ENCODE measurements around the gene ZBTB7C.
A peak's percentile ranks its signal among the peaks of the same experiment; 100 is the strongest.

ZBTB7C gene

GRCh38 chr18:48161191-48161910 lies 247.8 kb downstream of the ZBTB7C start:
- H3K4me1 ChIP-seq (ENCODE audit: insufficient read depth, low read length, poor library complexity, severe bottlenecking): peaks cover 1% of the 10 kb centered on the region
- H3F3A ChIP-seq (ENCODE audit: low read depth): no peaks in the 10 kb centered on the region
- H3K9me2 ChIP-seq (replicated peaks; ENCODE audit: low read depth, low read length): no peaks in the 10 kb centered on the region
- H3K9me3 ChIP-seq (ENCODE audit: insufficient read depth, low read depth, low read length): no peaks in the 10 kb centered on the region
- H3K36me3 ChIP-seq (ENCODE audit: insufficient read depth, low read length): no peaks in the 10 kb centered on the region
- peak overlapping the region; percentile 57; the same call in 1 of the 2 replicates for H2AFZ ChIP-seq (ENCODE audit: low read length)
- TF ChIP-seq CTCF (conservative IDR thresholded peaks at IDR 0.05; ENCODE audit: low read length): no peak
- no peak for TF ChIP-seq EZH2phosphoT487 (IDR thresholded peaks at IDR 0.05; ENCODE audit: borderline replicate concordance)
- H3K4me3 ChIP-seq (ENCODE audit: low read length, poor library complexity, severe bottlenecking): peak overlapping the region; percentile 67
- no peaks in the 10 kb centered on the region for H3K27me3 ChIP-seq (ENCODE audit: insufficient read depth, low read length, poor library complexity, severe bottlenecking)
- peak overlapping the region; percentile 66 for H3K4me2 ChIP-seq (ENCODE audit: low read depth, low read length, poor library complexity, severe bottlenecking)
- H3K9ac ChIP-seq (ENCODE audit: low read depth, low read length, poor library complexity, severe bottlenecking): no peak overlapping the region
- no peaks in the 10 kb centered on the region for H4K20me1 ChIP-seq (ENCODE audit: insufficient read depth, low read length, poor library complexity, severe bottlenecking)
- H3K79me2 ChIP-seq (ENCODE audit: insufficient read depth, low read length): no peaks in the 10 kb centered on the region

GRCh38 chr18:48160622-48161021 lies 248.6 kb downstream of the ZBTB7C start:
- Histone ChIP-seq H3K9ac (ENCODE audit: low read depth, low read length, poor library complexity, severe bottlenecking) (no peak overlapping the region), H4K20me1 (ENCODE audit: insufficient read depth, low read length, poor library complexity, severe bottlenecking) (no peaks in the 10 kb centered on the region), H3K79me2 (ENCODE audit: insufficient read depth, low read length) (no peaks in the 10 kb centered on the region)

GRCh38 chr18:48159816-48160215 lies 249.4 kb downstream of the ZBTB7C start:
- H3K4me3 ChIP-seq (ENCODE audit: low read length, poor library complexity, severe bottlenecking): no peak overlapping the region
- H3K27me3 ChIP-seq (ENCODE audit: insufficient read depth, low read length, poor library complexity, severe bottlenecking): no peaks in the 10 kb centered on the region
- no peaks in the 10 kb centered on the region for H3K36me3 ChIP-seq (ENCODE audit: insufficient read depth, low read length)
- no peaks in the 10 kb centered on the region for H3K9me3 ChIP-seq (ENCODE audit: insufficient read depth, low read depth, low read length)
- no peaks in the 10 kb centered on the region for H3K9me2 ChIP-seq (replicated peaks; ENCODE audit: low read depth, low read length)
- H3K4me1 ChIP-seq (ENCODE audit: insufficient read depth, low read length, poor library complexity, severe bottlenecking): no peaks in the 10 kb centered on the region
- H4K20me1 ChIP-seq (ENCODE audit: insufficient read depth, low read length, poor library complexity, severe bottlenecking): no peaks in the 10 kb centered on the region
- H3F3A ChIP-seq (ENCODE audit: low read depth): no peaks in the 10 kb centered on the region
- no peak overlapping the region for H3K4me2 ChIP-seq (ENCODE audit: low read depth, low read length, poor library complexity, severe bottlenecking)
- H3K9ac ChIP-seq (ENCODE audit: low read depth, low read length, poor library complexity, severe bottlenecking): no peak overlapping the region
- no peaks in the 10 kb centered on the region for H3K79me2 ChIP-seq (ENCODE audit: insufficient read depth, low read length)
- TF ChIP-seq CTCF (conservative IDR thresholded peaks at IDR 0.05; ENCODE audit: low read length): no peak
- no peak for TF ChIP-seq EZH2phosphoT487 (IDR thresholded peaks at IDR 0.05; ENCODE audit: borderline replicate concordance)
- H2AFZ ChIP-seq (ENCODE audit: low read length): no peak overlapping the region

More at GRCh38 chr18:48160622-48161021, 248.6 kb downstream of the ZBTB7C start:
- TF ChIP-seq EZH2phosphoT487 (IDR thresholded peaks at IDR 0.05; ENCODE audit: borderline replicate concordance): no peak
- TF ChIP-seq CTCF (conservative IDR thresholded peaks at IDR 0.05; ENCODE audit: low read length): no peak
- Histone ChIP-seq H3K4me2 (ENCODE audit: low read depth, low read length, poor library complexity, severe bottlenecking) (no peak overlapping the region), H3K27me3 (ENCODE audit: insufficient read depth, low read length, poor library complexity, severe bottlenecking) (no peaks in the 10 kb centered on the region), H3F3A (ENCODE audit: low read depth) (no peaks in the 10 kb centered on the region), H3K9me3 (ENCODE audit: insufficient read depth, low read depth, low read length) (no peaks in the 10 kb centered on the region), H3K4me3 (ENCODE audit: low read length, poor library complexity, severe bottlenecking) (no peak overlapping the region), H3K9me2 (replicated peaks; ENCODE audit: low read depth, low read length) (no peaks in the 10 kb centered on the region), H3K36me3 (ENCODE audit: insufficient read depth, low read length) (no peaks in the 10 kb centered on the region), H2AFZ (ENCODE audit: low read length) (no peak overlapping the region), H3K4me1 (ENCODE audit: insufficient read depth, low read length, poor library complexity, severe bottlenecking) (no peaks in the 10 kb centered on the region)

Measured in Loucy (cell line).